HG03139 (cell line): Measurements from ENCODE around the gene CYP2A13.
"Not testable (repeated sequence)": the region's sequence is repeated elsewhere in the genome, so short reads cannot be mapped to it uniquely, and the experiment has no call there.

Experiments used
- ATAC-seq: cut with Tn5 transposase; IDR thresholded peaks from one replicate; pipeline ENCODE4 v1.9.1; 2021; ENCODE audit not compliant: unreplicated experiment

CYP2A13 gene

GRCh38 chr19:41116261-41116660 lies 28.0 kb downstream of the CYP2A13 start:
- no peak for ATAC-seq

- not testable (repeated sequence) for ATAC-seq
These were observed 33.0 kb downstream of the CYP2A13 start for GRCh38 chr19:41120929-41121911.

GRCh38 chr19:41122846-41123245 lies 34.6 kb downstream of the CYP2A13 start:
- not testable (repeated sequence) for ATAC-seq

GRCh38 chr19:41123716-41124294 lies 35.6 kb downstream of the CYP2A13 start:
- no peak for ATAC-seq

GRCh38 chr19:41126765-41127203 lies 38.5 kb downstream of the CYP2A13 start:
- not testable (repeated sequence) for ATAC-seq

- ATAC-seq: not testable (repeated sequence)
These were observed 39.1 kb downstream of the CYP2A13 start for GRCh38 chr19:41127362-41127761.

- ATAC-seq: not testable (repeated sequence)
These were observed 39.6 kb downstream of the CYP2A13 start for GRCh38 chr19:41127801-41128300.

- ATAC-seq: no peak
These were observed 40.4 kb downstream of the CYP2A13 start for GRCh38 chr19:41128692-41129091.

GRCh38 chr19:41131186-41131585 lies 42.9 kb downstream of the CYP2A13 start:
- no peak for ATAC-seq

- ATAC-seq: no peak
These were observed 45.0 kb downstream of the CYP2A13 start for GRCh38 chr19:41133260-41133659.

GRCh38 chr19:41134616-41135015 lies 46.4 kb downstream of the CYP2A13 start:
- no peak for ATAC-seq

GRCh38 chr19:41135390-41136384 lies 47.4 kb downstream of the CYP2A13 start:
- ATAC-seq: not testable (repeated sequence)

GRCh38 chr19:41136636-41137455 lies 48.6 kb downstream of the CYP2A13 start:
- no peak for ATAC-seq

- ATAC-seq: no peak
These were observed 56.2 kb downstream of the CYP2A13 start for GRCh38 chr19:41144403-41144802.
